IPS-15b (cell line): ENCODE measurements around the gene MARCKSL1.

Experiments used
- H3K27me3 ChIP-seq: one replicate; pipeline ENCODE4 v1.6.1; 2013; ENCODE audit warnings: low read length; ENCODE audit not compliant: control insufficient read depth, insufficient read depth
- H3K36me3 ChIP-seq: one replicate; pipeline ENCODE4 v1.6.1; 2013; ENCODE audit warnings: low read length; ENCODE audit not compliant: control insufficient read depth, insufficient read depth
- H3K4me1 ChIP-seq: one replicate; pipeline ENCODE4 v1.6.1; 2013; ENCODE audit warnings: mild to moderate bottlenecking, low read length; ENCODE audit not compliant: control insufficient read depth, insufficient read depth
- H3K4me3 ChIP-seq: one replicate; pipeline ENCODE4 v1.5.1; 2013; ENCODE audit warnings: low read depth, low read length
- H3K9ac ChIP-seq: one replicate; pipeline ENCODE4 v1.6.1; 2013; ENCODE audit warnings: low read depth, mild to moderate bottlenecking, low read length
- H3K9me3 ChIP-seq: one replicate; pipeline ENCODE4 v1.6.1; 2013; ENCODE audit warnings: mild to moderate bottlenecking, low read length; ENCODE audit not compliant: control insufficient read depth, insufficient read depth

The MARCKSL1 gene

GRCh38 chr1:32337855-32338636 lies 2.0 kb upstream of the MARCKSL1 start:
- Histone ChIP-seq H3K4me3 (no peak overlapping the region), H3K36me3 (peaks cover 9% of the 10 kb centered on the region), H3K9me3 (no peaks in the 10 kb centered on the region), H3K27me3 (peaks cover 4% of the 10 kb centered on the region), H3K9ac (no peak overlapping the region), H3K4me1 (peaks cover 14% of the 10 kb centered on the region)

GRCh38 chr1:32336963-32337675 lies 1.1 kb upstream of the MARCKSL1 start:
- H3K4me1 ChIP-seq, result peaks cover 14% of the 10 kb centered on the region
- no peak overlapping the region for H3K9ac ChIP-seq
- peaks cover 17% of the 10 kb centered on the region for H3K36me3 ChIP-seq
- H3K9me3 ChIP-seq, result no peaks in the 10 kb centered on the region
- peaks cover 4% of the 10 kb centered on the region for H3K27me3 ChIP-seq
- H3K4me3 ChIP-seq, result peak overlapping the region; percentile 66

GRCh38 chr1:32336591-32336932 lies 529 bp upstream of the MARCKSL1 start:
- Histone ChIP-seq H3K9me3 (no peaks in the 10 kb centered on the region), H3K4me1 (peaks cover 14% of the 10 kb centered on the region), H3K36me3 (peaks cover 21% of the 10 kb centered on the region), H3K9ac (no peak overlapping the region), H3K27me3 (peaks cover 4% of the 10 kb centered on the region), H3K4me3 (peak overlapping the region; percentile 66)

- Histone ChIP-seq H3K27me3 (peaks cover 4% of the 10 kb centered on the region), H3K4me1 (peaks cover 12% of the 10 kb centered on the region), H3K9ac (peak overlapping the region; percentile 88), H3K36me3 (peaks cover 29% of the 10 kb centered on the region), H3K9me3 (no peaks in the 10 kb centered on the region), H3K4me3 (peak overlapping the region; percentile 85)
Observed at GRCh38 chr1:32335535-32335789, 571 bp downstream of the MARCKSL1 start.

- Histone ChIP-seq H3K27me3 (peaks cover 4% of the 10 kb centered on the region), H3K4me1 (peaks cover 12% of the 10 kb centered on the region), H3K9me3 (no peaks in the 10 kb centered on the region), H3K4me3 (peak overlapping the region; percentile 85), H3K36me3 (peaks cover 31% of the 10 kb centered on the region), H3K9ac (peak overlapping the region; percentile 88)
Observed at GRCh38 chr1:32334864-32335534, 1.0 kb downstream of the MARCKSL1 start.

GRCh38 chr1:32334274-32334861 lies 1.7 kb downstream of the MARCKSL1 start:
- H3K4me3 ChIP-seq, result peak overlapping the region; percentile 85
- peak overlapping the region; percentile 88 for H3K9ac ChIP-seq
- peaks cover 12% of the 10 kb centered on the region for H3K4me1 ChIP-seq
- H3K27me3 ChIP-seq, result peaks cover 4% of the 10 kb centered on the region
- peaks cover 32% of the 10 kb centered on the region for H3K36me3 ChIP-seq
- no peaks in the 10 kb centered on the region for H3K9me3 ChIP-seq

DNA sequence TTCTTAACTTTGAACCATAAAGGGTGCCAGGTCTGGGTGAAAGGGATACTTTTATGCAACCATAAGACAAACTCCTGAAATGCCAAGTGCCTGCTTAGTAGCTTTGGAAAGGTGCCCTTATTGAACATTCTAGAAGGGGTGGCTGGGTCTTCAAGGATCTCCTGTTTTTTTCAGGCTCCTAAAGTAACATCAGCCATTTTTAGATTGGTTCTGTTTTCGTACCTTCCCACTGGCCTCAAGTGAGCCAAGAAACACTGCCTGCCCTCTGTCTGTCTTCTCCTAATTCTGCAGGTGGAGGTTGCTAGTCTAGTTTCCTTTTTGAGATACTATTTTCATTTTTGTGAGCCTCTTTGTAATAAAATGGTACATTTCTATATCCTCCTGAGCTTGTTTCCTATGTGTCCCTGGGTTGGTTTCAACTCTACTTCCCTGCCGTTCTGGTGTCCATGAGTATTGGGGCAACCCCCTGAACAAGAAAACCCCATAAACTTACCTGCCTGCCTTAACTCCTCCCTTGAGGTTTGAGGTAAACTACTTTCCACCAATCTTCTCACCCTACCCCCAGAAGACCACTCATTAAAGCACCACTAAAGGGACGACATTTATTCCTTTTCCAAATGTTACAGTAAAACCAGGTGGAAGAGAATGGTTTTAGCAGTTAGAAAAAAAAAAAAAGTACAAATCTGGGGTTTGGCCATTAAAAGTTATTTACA lies 2.6 kb downstream of the MARCKSL1 start:
- H3K27me3 ChIP-seq, result peaks cover 4% of the 10 kb centered on the region
- peaks cover 11% of the 10 kb centered on the region for H3K4me1 ChIP-seq
- H3K36me3 ChIP-seq, result peaks cover 41% of the 10 kb centered on the region
- H3K9me3 ChIP-seq, result no peaks in the 10 kb centered on the region
- no peak overlapping the region for H3K4me3 ChIP-seq
- no peak overlapping the region for H3K9ac ChIP-seq

GRCh38 chr1:32332290-32333079 lies 3.5 kb downstream of the MARCKSL1 start:
- Histone ChIP-seq H3K27me3 (peaks cover 4% of the 10 kb centered on the region), H3K4me1 (peaks cover 7% of the 10 kb centered on the region), H3K9ac (no peak overlapping the region), H3K9me3 (no peaks in the 10 kb centered on the region), H3K36me3 (peaks cover 46% of the 10 kb centered on the region), H3K4me3 (no peak overlapping the region)

DNA sequence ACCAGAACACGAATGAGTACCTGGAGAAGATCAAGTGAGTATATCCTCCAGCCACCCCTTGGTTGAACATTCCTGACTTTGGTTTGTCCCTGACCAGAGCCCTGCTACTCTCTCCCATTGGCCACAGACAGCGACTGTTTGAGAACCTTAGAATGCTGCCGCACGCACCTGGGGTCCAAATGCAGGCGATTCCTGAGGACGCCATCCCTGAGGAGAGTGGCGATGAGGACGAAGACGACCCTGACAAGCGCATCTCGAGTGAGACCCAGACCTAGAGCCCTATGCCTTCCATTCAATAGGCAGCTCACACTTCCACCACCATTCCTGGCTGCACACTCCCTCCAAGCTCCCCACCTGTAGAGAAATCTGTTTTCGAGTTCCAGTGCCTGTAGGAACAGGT lies 4.5 kb downstream of the MARCKSL1 start:
- Histone ChIP-seq H3K4me1 (peaks cover 2% of the 10 kb centered on the region), H3K9ac (no peak overlapping the region), H3K9me3 (no peaks in the 10 kb centered on the region), H3K36me3 (peaks cover 53% of the 10 kb centered on the region), H3K27me3 (no peaks in the 10 kb centered on the region), H3K4me3 (no peak overlapping the region)

- H3K36me3 ChIP-seq, result peaks cover 59% of the 10 kb centered on the region
Observed at GRCh38 chr1:32330558-32331151, 5.4 kb downstream of the MARCKSL1 start.

More at GRCh38 chr1:32330558-32331151, 5.4 kb downstream of the MARCKSL1 start:
- H3K9me3 ChIP-seq, result no peaks in the 10 kb centered on the region
- H3K4me1 ChIP-seq, result peaks cover 2% of the 10 kb centered on the region
- H3K4me3 ChIP-seq, result no peak overlapping the region
- no peaks in the 10 kb centered on the region for H3K27me3 ChIP-seq
- H3K9ac ChIP-seq, result no peak overlapping the region
